B cell (primary cell): ENCODE data around the gene GSC2. TPM values are rescaled to one million over a fixed set of nuclear protein-coding genes. Genes with fewer than 3 reads are reported as not detected.

ENCODE experiments used
- ATAC-seq: fragments of 200-7000 bp; cut with Tn5 transposase; one replicate; pipeline ENCODE4 v1.10.0; 2021; ENCODE audit warnings: low read depth, mild to moderate bottlenecking, moderate number of reproducible peaks, moderate library complexity
- CTCF ChIA-PET: fragments of 350-600 bp; sonication (Branson Sonifier 250); formaldehyde crosslinking; loops from one replicate; lab custom pipeline; 2021; ENCODE audit warnings: antibody characterized with exemption, inconsistent platforms; lab: Charles Lee
- POLR2A ChIA-PET: fragments of 350-600 bp; sonication (Branson Sonifier 250); formaldehyde crosslinking; loops from one replicate; lab custom pipeline; 2021; ENCODE audit warnings: antibody characterized with exemption; lab: Charles Lee
- DNase-seq: peaks from one replicate; pipeline ENCODE4 v3.0.0; 2013
- H2AFZ ChIP-seq: 2 replicates; pipeline ENCODE4 v1.6.1; 2012; ENCODE audit warnings: mild to moderate bottlenecking, low read depth, low read length; ENCODE audit not compliant: insufficient read depth, poor library complexity, severe bottlenecking
- H3K27ac ChIP-seq, 2 donors: 1 replicate in 1 of 2; 2 replicates in 1 of 2; pipeline ENCODE4 v1.5.1; 2012 to 2013; ENCODE audit warnings: low read length in 2 of 2, mild to moderate bottlenecking in 2 of 2, moderate library complexity in 1 of 2
- H3K27me3 ChIP-seq, 4 experiments: fragments of 200-600 bp in 1 of 4; sonication (generic) in 1 of 4; replicated peaks in 1 of 4; 1 replicate in 2 of 4; 2 replicates in 2 of 4; pipeline versions ENCODE4 v1.6.1 to v1.7.0; 2013 to 2016; ENCODE audit warnings: low read length in 3 of 4, mild to moderate bottlenecking in 2 of 4, mixed read lengths in 1 of 4, moderate library complexity in 1 of 4; ENCODE audit not compliant: insufficient read depth in 4 of 4, control insufficient read depth in 3 of 4; ENCODE audit errors: control extremely low read depth in 1 of 4
- H3K36me3 ChIP-seq, 2 experiments: replicated peaks in 1 of 2; 1 replicate in 1 of 2; 2 replicates in 1 of 2; pipeline versions ENCODE4 v1.6.1 to v1.7.1; 2013; ENCODE audit warnings: low read length in 1 of 2; ENCODE audit not compliant: insufficient read depth in 2 of 2, control insufficient read depth in 1 of 2; ENCODE audit errors: control extremely low read depth in 1 of 2, extremely low read depth in 1 of 2
- H3K4me1 ChIP-seq, 2 donors: fragments of 200-600 bp in 1 of 2; sonication (generic) in 1 of 2; 1 replicate in 1 of 2; 2 replicates in 1 of 2; pipeline versions ENCODE4 v1.5.1 to v1.6.1; 2013 to 2017; ENCODE audit warnings: low read length in 2 of 2; ENCODE audit not compliant: control insufficient read depth in 2 of 2, insufficient read depth in 2 of 2
- H3K4me2 ChIP-seq: replicated peaks from 2 replicates; pipeline ENCODE3; 2012; ENCODE audit warnings: mild to moderate bottlenecking, low read depth, low read length; ENCODE audit not compliant: poor library complexity, severe bottlenecking
- H3K4me3 ChIP-seq, 5 experiments: fragments of 200-600 bp in 1 of 5; sonication (generic) in 1 of 5; 1 replicate in 3 of 5; 2 replicates in 2 of 5; pipeline versions ENCODE4 v1.5.1 to v1.7.0; 2011 to 2016; ENCODE audit warnings: low read length in 4 of 5, mild to moderate bottlenecking in 4 of 5, low read depth in 2 of 5, control low read depth in 1 of 5, moderate library complexity in 1 of 5; ENCODE audit not compliant: insufficient read depth in 1 of 5; ENCODE audit errors: control extremely low read depth in 1 of 5, extremely low read depth in 1 of 5
- H3K79me2 ChIP-seq: fragments of 200-600 bp; sonication (generic); one replicate; pipeline ENCODE4 v1.6.0; 2016; ENCODE audit warnings: low read length; ENCODE audit not compliant: control insufficient read depth, insufficient read depth
- H3K9ac ChIP-seq: fragments of 200-600 bp; sonication (generic); 2 replicates; pipeline ENCODE4 v1.6.1; 2017; ENCODE audit warnings: mild to moderate bottlenecking, low read length, moderate library complexity
- H3K9me3 ChIP-seq, 3 donors: one replicate each; pipeline versions ENCODE4 v1.6.1 to v1.7.1; 2013; ENCODE audit warnings: low read length in 2 of 3; ENCODE audit not compliant: control insufficient read depth in 2 of 3, insufficient read depth in 1 of 3; ENCODE audit errors: control extremely low read depth in 1 of 3
- H4K20me1 ChIP-seq: 2 replicates; pipeline ENCODE4 v1.6.0; 2012; ENCODE audit warnings: mild to moderate bottlenecking, low read length; ENCODE audit not compliant: insufficient read depth, control insufficient read depth, poor library complexity, severe bottlenecking
- H3K27ac Mint-ChIP-seq: one replicate; pipeline ENCODE4 v1.8.0; 2021; ENCODE audit warnings: mixed read lengths
- H3K27me3 Mint-ChIP-seq: one replicate; pipeline ENCODE4 v1.8.0; 2021; ENCODE audit warnings: mixed read lengths
- H3K4me1 Mint-ChIP-seq: one replicate; pipeline ENCODE4 v1.8.0; 2021; ENCODE audit warnings: mixed read lengths
- H3K4me3 Mint-ChIP-seq: one replicate; pipeline ENCODE4 v1.8.0; 2021; ENCODE audit warnings: mixed read lengths
- H3K9me3 Mint-ChIP-seq: one replicate; pipeline ENCODE4 v1.8.0; 2022; ENCODE audit warnings: mixed read lengths; ENCODE audit not compliant: insufficient read depth
- EZH2 ChIP-seq: IDR thresholded peaks from 2 replicates; pipeline ENCODE4 v1.6.1; 2012; ENCODE audit warnings: borderline replicate concordance, low read depth, mild to moderate bottlenecking, moderate library complexity, low read length; ENCODE audit not compliant: insufficient read depth, poor library complexity, severe bottlenecking
- WGBS: methylation state at CpG from one replicate; pipeline ENCODE4 v1.1.5; 2013; ENCODE audit warnings: missing lambda C conversion rate; ENCODE audit not compliant: insufficient coverage; 5-methylcytosine and 5-hydroxymethylcytosine counted together
- intact Hi-C: fragments of 100-400 bp; cut with micrococcal nuclease; formaldehyde crosslinking; loops from one replicate; pipeline ENCODE4 v1.10.0; 2022
- polyA plus RNA-seq: library from polyadenylated mRNA; depleted of rRNA; stranded (reverse); fragments of >200 nt; gene quantifications from 2 replicates; pipeline ENCODE4 v1.2.3, GENCODE V29; 2012
- total RNA-seq, 2 donors: library from RNA; stranded (reverse); fragments of 120-200 nt in 1 of 2; gene quantifications; 1 replicate in 1 of 2; 2 replicates in 1 of 2; pipeline versions ENCODE4 v1.2.3 to v1.2.4, GENCODE V29; 2013 to 2022
- TF ChIP-seq, protein P1 (sequence below): fragments of 200-600 bp; IDR thresholded peaks from one replicate; pipeline ENCODE4 v1.8.0; 2022; ENCODE audit warnings: antibody characterized with exemption, mild to moderate bottlenecking

The GSC2 gene
- total and polyA plus RNA-seq, 2 donors (not counting 1 experiment from before 2014, with no cell fraction given), result not detected

GRCh38 chr22:19174106-19175025 is 24.3 kb upstream of the GSC2 start:
- no peak overlapping the region for H2AFZ ChIP-seq
- Mint-ChIP-seq H3K4me1 (peaks cover 70% of the 10 kb centered on the region), H3K27ac (peak overlapping the region; percentile 90), H3K9me3 (no peaks in the 10 kb centered on the region), H3K27me3 (peaks cover 4% of the 10 kb centered on the region), H3K4me3 (peak overlapping the region; percentile 96)
- peaks cover 0 to 7% (median 0%) of the 10 kb centered on the region in 3 donors for H3K9me3 ChIP-seq
- peak overlapping the region in 3 of 5 experiments; percentile 2 to 42 (median 26) for H3K4me3 ChIP-seq
- TF ChIP-seq, protein P1, sequence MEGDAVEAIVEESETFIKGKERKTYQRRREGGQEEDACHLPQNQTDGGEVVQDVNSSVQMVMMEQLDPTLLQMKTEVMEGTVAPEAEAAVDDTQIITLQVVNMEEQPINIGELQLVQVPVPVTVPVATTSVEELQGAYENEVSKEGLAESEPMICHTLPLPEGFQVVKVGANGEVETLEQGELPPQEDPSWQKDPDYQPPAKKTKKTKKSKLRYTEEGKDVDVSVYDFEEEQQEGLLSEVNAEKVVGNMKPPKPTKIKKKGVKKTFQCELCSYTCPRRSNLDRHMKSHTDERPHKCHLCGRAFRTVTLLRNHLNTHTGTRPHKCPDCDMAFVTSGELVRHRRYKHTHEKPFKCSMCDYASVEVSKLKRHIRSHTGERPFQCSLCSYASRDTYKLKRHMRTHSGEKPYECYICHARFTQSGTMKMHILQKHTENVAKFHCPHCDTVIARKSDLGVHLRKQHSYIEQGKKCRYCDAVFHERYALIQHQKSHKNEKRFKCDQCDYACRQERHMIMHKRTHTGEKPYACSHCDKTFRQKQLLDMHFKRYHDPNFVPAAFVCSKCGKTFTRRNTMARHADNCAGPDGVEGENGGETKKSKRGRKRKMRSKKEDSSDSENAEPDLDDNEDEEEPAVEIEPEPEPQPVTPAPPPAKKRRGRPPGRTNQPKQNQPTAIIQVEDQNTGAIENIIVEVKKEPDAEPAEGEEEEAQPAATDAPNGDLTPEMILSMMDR, result no peak
- TF ChIP-seq EZH2, result no peak
- H3K27me3 ChIP-seq, result peaks cover 0 to 15% (median 8%) of the 10 kb centered on the region in 4 experiments
- peak overlapping the region; percentile 35 for H3K9ac ChIP-seq
- peak; percentile 44 for ATAC-seq
- POLR2A ChIA-PET, result interaction anchor here (1.1 to 1.9 kb wide), 3 partner anchors 257 to 305 kb away, joined by 3 to 11 read pairs (median 8); partner anchors contain the start of genes C22orf39, CDC45, HIRA and MRPL40
- H3K4me1 ChIP-seq, result peaks cover 56 to 77% of the 10 kb centered on the region in 2 donors
- peak overlapping the region; percentile 99 for H3K4me2 ChIP-seq
- 28% methylated on average over 13 of the region's 14 CpGs for WGBS
- peaks cover 37% of the 10 kb centered on the region for H4K20me1 ChIP-seq
- peaks cover 52% of the 10 kb centered on the region for H3K79me2 ChIP-seq
- peaks cover 0 to 4% of the 10 kb centered on the region in 2 experiments for H3K36me3 ChIP-seq
- CTCF ChIA-PET, result interaction anchor here (1.0 to 2.4 kb wide), 5 partner anchors 30 to 456 kb away, joined by 3 to 13 read pairs (median 5); partner anchors contain the start of genes CDC45 and ESS2
- intact Hi-C loops, result no loop called here
- peak; percentile 81 for DNase-seq
- H3K27ac ChIP-seq, result peak overlapping the region; percentile 45 to 72
